H1 (cell line): ENCODE data around the gene TCTN3. TPM values are rescaled to one million over a fixed set of nuclear protein-coding genes. Genes with fewer than 3 reads are reported as not detected.

ENCODE experiments used
- CTCF ChIA-PET: fragments of 300-600 bp; sonication (Branson Sonifier 250); formaldehyde crosslinking; loops from one replicate; lab custom pipeline; 2021; ENCODE audit not compliant: partially characterized antibody; lab: Charles Lee
- POLR2A ChIA-PET: fragments of 300-600 bp; sonication (Branson Sonifier 250); formaldehyde crosslinking; loops from one replicate; lab custom pipeline; 2021; ENCODE audit warnings: inconsistent platforms; ENCODE audit not compliant: partially characterized antibody; lab: Charles Lee
- DNase-seq, 2 experiments: peaks; one replicate each; pipeline versions ENCODE4 v3.0.0 to v3.0.0-alpha.2; 2010 to 2022; ENCODE audit warnings: low spot score in 2 of 2, low read depth in 1 of 2, mixed read lengths in 1 of 2
- FAIRE-seq: peaks from 2 replicates; lab custom pipeline; 2011; peaks lifted over from hg19 to GRCh38; lab: Jason Lieb, UNC
- H2AFZ ChIP-seq: 2 replicates; pipeline ENCODE4 v1.8.1; 2012; ENCODE audit warnings: low read length, inconsistent platforms
- H2AK5ac ChIP-seq: 2 replicates; pipeline ENCODE4 v1.6.1; 2013; ENCODE audit warnings: low read depth, low read length
- H2BK120ac ChIP-seq: replicated peaks from 2 replicates; pipeline ENCODE3; 2013; ENCODE audit warnings: low read depth, low read length, inconsistent platforms
- H2BK12ac ChIP-seq: 2 replicates; pipeline ENCODE4 v1.6.1; 2013; ENCODE audit warnings: low read depth, low read length
- H2BK15ac ChIP-seq: 2 replicates; pipeline ENCODE4 v1.6.1; 2013; ENCODE audit warnings: low read length
- H2BK20ac ChIP-seq: 2 replicates; pipeline ENCODE4 v1.6.1; 2013; ENCODE audit warnings: low read length
- H2BK5ac ChIP-seq: 2 replicates; pipeline ENCODE4 v1.6.1; 2013; ENCODE audit warnings: low read depth, low read length
- H3K14ac ChIP-seq: 2 replicates; pipeline ENCODE4 v1.6.1; 2013; ENCODE audit warnings: inconsistent platforms; ENCODE audit not compliant: insufficient read length
- H3K18ac ChIP-seq: 2 replicates; pipeline ENCODE4 v1.6.1; 2013; ENCODE audit warnings: low read length; ENCODE audit errors: extremely low read depth
- H3K23ac ChIP-seq: 2 replicates; pipeline ENCODE4 v1.6.1; 2013; ENCODE audit warnings: inconsistent platforms; ENCODE audit not compliant: insufficient read length
- H3K23me2 ChIP-seq: 2 replicates; pipeline ENCODE4 v1.6.1; 2013; ENCODE audit warnings: low read depth, low read length
- H3K27ac ChIP-seq: 2 replicates; pipeline ENCODE4 v1.6.1; 2011; ENCODE audit warnings: low read depth, low read length, inconsistent platforms
- H3K27me3 ChIP-seq, 4 experiments: replicated peaks in 1 of 4; 1 replicate in 1 of 4; 2 replicates in 3 of 4; pipeline versions ENCODE4 v1.6.1 to v1.8.1; 2011 to 2013; ENCODE audit warnings: low read length in 3 of 4, mild to moderate bottlenecking in 3 of 4, inconsistent platforms in 2 of 4, mixed read lengths in 2 of 4, moderate library complexity in 1 of 4; ENCODE audit not compliant: control insufficient read depth in 3 of 4, insufficient read depth in 3 of 4; ENCODE audit errors: extremely low read depth in 1 of 4
- H3K36me3 ChIP-seq, 4 experiments: 2 replicates each; pipeline versions ENCODE4 v1.6.1 to v1.8.1; 2011 to 2013; ENCODE audit warnings: mild to moderate bottlenecking in 4 of 4, low read length in 3 of 4, moderate library complexity in 2 of 4, control low read depth in 1 of 4, inconsistent platforms in 1 of 4; ENCODE audit not compliant: insufficient read depth in 4 of 4, control insufficient read depth in 2 of 4
- H3K4ac ChIP-seq: replicated peaks from 2 replicates; pipeline ENCODE3; 2013; ENCODE audit warnings: low read length, low read depth, mixed read lengths, inconsistent platforms; ENCODE audit not compliant: insufficient read length
- H3K4me1 ChIP-seq, 4 experiments: replicated peaks in 1 of 4; 1 replicate in 1 of 4; 2 replicates in 3 of 4; pipeline versions ENCODE4 v1.6.1 to v1.8.1; 2011 to 2013; ENCODE audit warnings: low read length in 3 of 4, inconsistent platforms in 2 of 4, mixed read lengths in 1 of 4; ENCODE audit not compliant: insufficient read depth in 4 of 4, control insufficient read depth in 3 of 4
- H3K4me2 ChIP-seq, 2 experiments: 2 replicates each; pipeline versions ENCODE4 v1.6.1 to v1.8.1; 2011 to 2013; ENCODE audit warnings: low read depth in 2 of 2, low read length in 2 of 2, control low read depth in 1 of 2, inconsistent platforms in 1 of 2, mild to moderate bottlenecking in 1 of 2; ENCODE audit not compliant: insufficient read depth in 1 of 2
- H3K4me3 ChIP-seq, 4 experiments: fragments of 200-600, 300-600 bp in 1 of 4; sonication (generic), shearing (Covaris generic), sonication (Bioruptor Twin) in 1 of 4; 2 replicates each; pipeline versions ENCODE4 v1.5.1 to v1.8.1; 2011 to 2016; ENCODE audit warnings: low read length in 4 of 4, low read depth in 3 of 4, control low read depth in 2 of 4, inconsistent platforms in 2 of 4, mild to moderate bottlenecking in 2 of 4, mixed read lengths in 1 of 4, moderate library complexity in 1 of 4; ENCODE audit not compliant: insufficient read depth in 2 of 4; ENCODE audit errors: extremely low read depth in 1 of 4
- H3K56ac ChIP-seq: replicated peaks from 2 replicates; pipeline ENCODE3; 2013; ENCODE audit warnings: low read depth, mild to moderate bottlenecking, mixed read lengths, low read length, inconsistent platforms; ENCODE audit not compliant: insufficient read length
- H3K79me1 ChIP-seq: 2 replicates; pipeline ENCODE4 v1.6.1; 2013; ENCODE audit warnings: low read depth, low read length, control low read depth
- H3K79me2 ChIP-seq, 2 experiments: 2 replicates each; pipeline versions ENCODE4 v1.6.1 to v1.8.1; 2012 to 2013; ENCODE audit warnings: low read length in 2 of 2, mild to moderate bottlenecking in 2 of 2, inconsistent platforms in 1 of 2; ENCODE audit not compliant: insufficient read depth in 2 of 2, control insufficient read depth in 1 of 2
- H3K9ac ChIP-seq, 4 experiments: replicated peaks in 1 of 4; 1 replicate in 1 of 4; 2 replicates in 3 of 4; pipeline versions ENCODE4 v1.6.1 to v1.8.1; 2011 to 2013; ENCODE audit warnings: low read depth in 3 of 4, low read length in 3 of 4, control low read depth in 2 of 4, mild to moderate bottlenecking in 2 of 4, moderate library complexity in 2 of 4, inconsistent platforms in 1 of 4; ENCODE audit errors: extremely low read depth in 1 of 4
- H3K9me3 ChIP-seq, 2 experiments: 2 replicates each; pipeline versions ENCODE4 v1.6.1 to v1.8.1; 2012 to 2013; ENCODE audit warnings: mild to moderate bottlenecking in 2 of 2, moderate library complexity in 2 of 2, control low read depth in 1 of 2, inconsistent platforms in 1 of 2, low read depth in 1 of 2, low read length in 1 of 2, mixed read lengths in 1 of 2; ENCODE audit not compliant: insufficient read depth in 2 of 2
- H4K20me1 ChIP-seq, 2 experiments: replicated peaks in 1 of 2; 2 replicates each; pipeline versions ENCODE3 to v1.8.1; 2011 to 2013; ENCODE audit warnings: inconsistent platforms in 2 of 2, low read length in 2 of 2, mild to moderate bottlenecking in 1 of 2; ENCODE audit not compliant: insufficient read depth in 2 of 2, control insufficient read depth in 1 of 2
- H4K5ac ChIP-seq: 2 replicates; pipeline ENCODE4 v1.6.1; 2013; ENCODE audit warnings: low read length, low read depth, mixed read lengths, inconsistent platforms; ENCODE audit not compliant: insufficient read length
- H4K8ac ChIP-seq: 2 replicates; pipeline ENCODE4 v1.8.0; 2013; ENCODE audit warnings: mild to moderate bottlenecking, moderate library complexity, low read length, inconsistent platforms; ENCODE audit not compliant: insufficient read depth; ENCODE audit errors: extremely low read depth
- H4K91ac ChIP-seq: replicated peaks from 2 replicates; pipeline ENCODE3; 2013; ENCODE audit warnings: low read length, mixed read lengths, inconsistent platforms; ENCODE audit not compliant: insufficient read length
- CBX8 ChIP-seq: fragments of 300-800, 300-1000 bp; sonication (generic); IDR thresholded peaks from 2 replicates; pipeline ENCODE4 v1.7.1; 2016; ENCODE audit warnings: low read depth, low read length, borderline replicate concordance
- FOSL1 ChIP-seq: IDR thresholded peaks from 2 replicates; pipeline ENCODE4 v1.6.1; 2011; ENCODE audit warnings: mild to moderate bottlenecking, low read depth, low read length, moderate library complexity; ENCODE audit not compliant: insufficient read depth
- HDAC6 ChIP-seq: IDR thresholded peaks from one replicate; pipeline ENCODE4 v1.7.1; 2012; ENCODE audit warnings: low read depth, mild to moderate bottlenecking, inconsistent platforms, low read length, moderate library complexity
- JUND ChIP-seq: IDR thresholded peaks from 2 replicates; pipeline ENCODE4 v1.6.1; 2011; ENCODE audit warnings: mild to moderate bottlenecking, improper control_type of control experiment, low read length
- KDM4A ChIP-seq: IDR thresholded peaks from one replicate; pipeline ENCODE4 v1.7.1; 2012; ENCODE audit warnings: low read depth, mild to moderate bottlenecking, moderate library complexity, low read length, inconsistent platforms; ENCODE audit not compliant: severe bottlenecking
- NRF1 ChIP-seq: IDR thresholded peaks from 2 replicates; pipeline ENCODE4 v1.6.1; 2011; ENCODE audit warnings: mild to moderate bottlenecking, low read depth, low read length, improper control_type of control experiment
- PHF8 ChIP-seq: fragments of 200-600 bp; sonication (generic); conservative IDR thresholded peaks from 2 replicates; pipeline ENCODE4 v1.7.1; 2012; ENCODE audit warnings: low read depth, mild to moderate bottlenecking, inconsistent platforms, low read length, moderate library complexity
- POLR2A ChIP-seq, 2 experiments: IDR thresholded peaks; 1 replicate in 1 of 2; 2 replicates in 1 of 2; pipeline ENCODE4 v1.6.1; 2011; ENCODE audit warnings: low read depth in 2 of 2, low read length in 2 of 2, mild to moderate bottlenecking in 2 of 2; ENCODE audit errors: control extremely low read depth in 1 of 2
- RBBP5 ChIP-seq: IDR thresholded peaks from 2 replicates; pipeline ENCODE4 v1.7.1; 2012; ENCODE audit warnings: low read depth, mild to moderate bottlenecking, inconsistent platforms, low read length, moderate library complexity, borderline replicate concordance
- RFX5 ChIP-seq: IDR thresholded peaks from 2 replicates; pipeline ENCODE4 v1.6.1; 2011; ENCODE audit warnings: low read depth, low read length, improper control_type of control experiment, borderline replicate concordance
- SAP30 ChIP-seq: fragments of 300-600 bp; sonication (generic); IDR thresholded peaks from 2 replicates; pipeline ENCODE4 v1.7.1; 2012; ENCODE audit warnings: low read length, moderate library complexity, mild to moderate bottlenecking, inconsistent platforms; ENCODE audit not compliant: insufficient read depth, insufficient replicate concordance
- SRF ChIP-seq: IDR thresholded peaks from 2 replicates; pipeline ENCODE4 v1.6.1; 2011; ENCODE audit warnings: mild to moderate bottlenecking, low read depth, low read length, moderate library complexity
- SUZ12 ChIP-seq: fragments of 200-600 bp; sonication (generic); IDR thresholded peaks from 2 replicates; pipeline ENCODE4 v1.6.1; 2012; ENCODE audit warnings: mild to moderate bottlenecking, inconsistent platforms, low read length, moderate library complexity, mixed read lengths
- TCF12 ChIP-seq: IDR thresholded peaks from 2 replicates; pipeline ENCODE4 v1.6.1; 2011; ENCODE audit warnings: low read depth, mild to moderate bottlenecking, low read length
- TEAD4 ChIP-seq: IDR thresholded peaks from 2 replicates; pipeline ENCODE4 v1.6.1; 2012; ENCODE audit warnings: low read depth, low read length, inconsistent platforms, mixed read lengths
- YY1 ChIP-seq: IDR thresholded peaks from 2 replicates; pipeline ENCODE4 v1.6.1; 2011; ENCODE audit warnings: low read depth, mild to moderate bottlenecking, low read length
- WGBS, 2 experiments: shearing (Covaris generic) in 1 of 2; methylation state at CpG; one replicate each; pipeline versions ENCODE4 v1.1.6 to v1.1.7; 2013 to 2015; ENCODE audit warnings: low lambda C conversion rate in 2 of 2, mixed read lengths in 2 of 2, inconsistent platforms in 1 of 2, low coverage in 1 of 2, missing lambda C conversion rate in 1 of 2; ENCODE audit not compliant: insufficient replicate concordance in 2 of 2, insufficient coverage in 1 of 2, insufficient read length in 1 of 2; ENCODE audit errors: extremely low coverage in 1 of 2, missing lambda C conversion rate in 1 of 2; 5-methylcytosine and 5-hydroxymethylcytosine counted together
- polyA plus RNA-seq, 7 experiments: library from polyadenylated mRNA; depleted of rRNA in 3 of 7; stranded (reverse) in 5 of 7; unstranded in 2 of 7; fragments of >200 nt in 5 of 7; fragments of 200-250 nt in 2 of 7; gene quantifications; 1 replicate in 5 of 7; 2 replicates in 1 of 7; 4 replicates in 1 of 7; pipeline versions ENCODE4 v1.2.1 to v1.2.3, GENCODE V29; 2011 to 2013; ENCODE audit warnings: missing spikeins in 2 of 7, mixed read lengths in 2 of 7
- total RNA-seq: library from RNA; stranded (reverse); fragmentation: NEBNext Ultra II Directional; extraction: Animal tissue kit (Norgen Biotek cat#: 25700); gene quantifications from 2 replicates; pipeline ENCODE4 v1.2.1, GENCODE V29; 2021

Gene TCTN3
- total and polyA plus RNA-seq, 2 of the 8 experiments (the other 6 are each of a cell fraction or from before 2014, with no cell fraction given) = 34.7 to 39.8 TPM

GRCh38 chr10:95711492-95711891 lies 17.8 kb upstream of the TCTN3 start:
- no peaks in the 10 kb centered on the region for H3K79me1 ChIP-seq
- no peak overlapping the region for H2BK20ac ChIP-seq
- H3K56ac ChIP-seq = no peak overlapping the region
- no peaks in the 10 kb centered on the region for H3K36me3 ChIP-seq
- H3K14ac ChIP-seq = no peak overlapping the region
- no peak overlapping the region for H4K5ac ChIP-seq
- no peak overlapping the region for H4K8ac ChIP-seq
- no peak overlapping the region for H3K23ac ChIP-seq
- FAIRE-seq = no peak
- no peak overlapping the region for H2AFZ ChIP-seq
- no peaks in the 10 kb centered on the region for H3K23me2 ChIP-seq
- H2BK120ac ChIP-seq = no peak overlapping the region
- no peak overlapping the region for H3K9ac ChIP-seq
- DNase-seq = no peak
- no peak overlapping the region for H2BK15ac ChIP-seq
- H4K20me1 ChIP-seq = no peaks in the 10 kb centered on the region
- no peak overlapping the region for H2BK12ac ChIP-seq
- no peak overlapping the region for H2BK5ac ChIP-seq
- ChIA-PET CTCF (interaction anchor here (0.6 to 2.0 kb wide), 2 partner anchors 17 to 435 kb away, joined by 4 to 6 read pairs; partner anchors contain the start of gene TCTN3), POLR2A (no interaction called here)
- no peaks in the 10 kb centered on the region for H3K4me1 ChIP-seq
- H3K27ac ChIP-seq = no peak overlapping the region
- no peaks in the 10 kb centered on the region for H3K79me2 ChIP-seq
- H3K27me3 ChIP-seq = no peaks in the 10 kb centered on the region
- WGBS, 2 experiments = 94% methylated on average over 4 of the region's 4 CpGs; no CpG with 5 or more reads in 1 of the 2 experiments
- H4K91ac ChIP-seq = no peak overlapping the region
- no peak overlapping the region for H3K18ac ChIP-seq
- H3K4me2 ChIP-seq = no peak overlapping the region
- H3K4me3 ChIP-seq = no peak overlapping the region
- no peak overlapping the region for H3K4ac ChIP-seq
- no peak overlapping the region for H2AK5ac ChIP-seq
- peaks cover 0 to 1% of the 10 kb centered on the region in 2 experiments; a peak in 2 of 4 replicates for H3K9me3 ChIP-seq
- TF ChIP-seq SAP30 = no peak
- TF ChIP-seq RBBP5 = no peak
- TF ChIP-seq TEAD4 = no peak
- TF ChIP-seq SUZ12 = no peak
- no peak for TF ChIP-seq JUND
- TF ChIP-seq TCF12 = no peak
- no peak for TF ChIP-seq POLR2A (IDR thresholded peaks at IDR 0.05; ENCODE audit: control extremely low read depth in 1 of 2, low read depth in 2 of 2, low read length in 2 of 2)
- no peak for TF ChIP-seq NRF1
- no peak for TF ChIP-seq PHF8
- no peak for TF ChIP-seq CBX8
- TF ChIP-seq HDAC6 = no peak
- TF ChIP-seq RFX5 = no peak
- TF ChIP-seq FOSL1 = no peak
- no peak for TF ChIP-seq YY1
- no peak for TF ChIP-seq SRF
- TF ChIP-seq KDM4A = no peak
